ENCODE measurements around the gene NDUFS7.

DNA sequence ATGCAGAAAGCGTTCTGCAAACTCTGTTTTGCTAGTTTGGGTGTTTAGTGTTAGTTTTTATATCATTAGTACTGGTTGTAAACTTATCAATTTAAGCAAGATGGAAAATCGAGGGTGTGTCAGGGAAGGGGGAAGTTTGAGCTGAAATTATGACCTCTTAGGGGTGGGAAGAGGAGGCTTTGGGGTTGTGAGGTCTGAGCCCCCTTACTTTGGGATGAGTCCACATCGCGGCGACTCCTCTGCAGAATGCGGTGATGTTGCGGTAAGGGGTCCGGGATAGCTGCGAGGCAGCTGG, 743 bp upstream of the NDUFS7 start:
- TF ChIP-seq, protein P1, sequence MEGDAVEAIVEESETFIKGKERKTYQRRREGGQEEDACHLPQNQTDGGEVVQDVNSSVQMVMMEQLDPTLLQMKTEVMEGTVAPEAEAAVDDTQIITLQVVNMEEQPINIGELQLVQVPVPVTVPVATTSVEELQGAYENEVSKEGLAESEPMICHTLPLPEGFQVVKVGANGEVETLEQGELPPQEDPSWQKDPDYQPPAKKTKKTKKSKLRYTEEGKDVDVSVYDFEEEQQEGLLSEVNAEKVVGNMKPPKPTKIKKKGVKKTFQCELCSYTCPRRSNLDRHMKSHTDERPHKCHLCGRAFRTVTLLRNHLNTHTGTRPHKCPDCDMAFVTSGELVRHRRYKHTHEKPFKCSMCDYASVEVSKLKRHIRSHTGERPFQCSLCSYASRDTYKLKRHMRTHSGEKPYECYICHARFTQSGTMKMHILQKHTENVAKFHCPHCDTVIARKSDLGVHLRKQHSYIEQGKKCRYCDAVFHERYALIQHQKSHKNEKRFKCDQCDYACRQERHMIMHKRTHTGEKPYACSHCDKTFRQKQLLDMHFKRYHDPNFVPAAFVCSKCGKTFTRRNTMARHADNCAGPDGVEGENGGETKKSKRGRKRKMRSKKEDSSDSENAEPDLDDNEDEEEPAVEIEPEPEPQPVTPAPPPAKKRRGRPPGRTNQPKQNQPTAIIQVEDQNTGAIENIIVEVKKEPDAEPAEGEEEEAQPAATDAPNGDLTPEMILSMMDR (IDR thresholded peaks at IDR 0.05): no peak
- no peak for TF ChIP-seq POLR2A (IDR thresholded peaks at IDR 0.05)
